ENCODE results near the gene CLPSL1. TPM values are rescaled to one million over a fixed set of nuclear protein-coding genes. Genes with fewer than 3 reads are reported as not detected.
A peak's percentile ranks its signal among the peaks of the same experiment; 100 is the strongest.
"Not testable (repeated sequence)": the region's sequence is repeated elsewhere in the genome, so short reads cannot be mapped to it uniquely, and the experiment has no call there.

Gene CLPSL1
- polyA plus RNA-seq (2012; ENCODE audit: insufficient read depth, insufficient read length) = not detected

GRCh38 chr6:35780719-35781118 is at the start of gene CLPSL1:
TSS of gene CLPSL1 (plus strand) at chr6:35781019. CDS start at chr6:35781111, 92 bp downstream.
- H3K4me3 ChIP-seq (ENCODE audit: low read length) = no peak within 1 kb of the TSS
- no peak for DNase-seq (ENCODE audit: low read depth, low spot score)

- peak overlapping the region; percentile 69 for H3K4me3 ChIP-seq (ENCODE audit: low read length)
- peak; percentile 90 for DNase-seq (ENCODE audit: low read depth, low spot score)
Measured at GRCh38 chr6:35731414-35731735, 49.4 kb upstream of the CLPSL1 start.

GRCh38 chr6:35731736-35732532 is 48.9 kb upstream of the CLPSL1 start:
- H3K4me3 ChIP-seq (ENCODE audit: low read length) = peak overlapping the region; percentile 69
- DNase-seq (ENCODE audit: low read depth, low spot score) = peak; percentile 89

- DNase-seq (ENCODE audit: low read depth, low spot score) = no peak
- H3K4me3 ChIP-seq (ENCODE audit: low read length) = no peak overlapping the region
Measured at GRCh38 chr6:35733633-35734032, 47.2 kb upstream of the CLPSL1 start.

- not testable (repeated sequence) for DNase-seq (ENCODE audit: low read depth, low spot score); H3K4me3 ChIP-seq (ENCODE audit: low read length)
Measured at GRCh38 chr6:35734319-35734718, 46.5 kb upstream of the CLPSL1 start.

GRCh38 chr6:35735452-35735851 is 45.4 kb upstream of the CLPSL1 start:
- DNase-seq (ENCODE audit: low read depth, low spot score) = no peak
- H3K4me3 ChIP-seq (ENCODE audit: low read length) = no peak overlapping the region

- peak; percentile 61 for DNase-seq (ENCODE audit: low read depth, low spot score)
Measured at GRCh38 chr6:35736253-35736894, 44.4 kb upstream of the CLPSL1 start.

GRCh38 chr6:35736982-35737412 is 43.8 kb upstream of the CLPSL1 start, which contains the start of gene ARMC12:
TSS of gene ARMC12 (plus strand) at chr6:35737032. CDS start at chr6:35737109, 77 bp downstream.
- no peak within 1 kb of the TSS for H3K4me3 ChIP-seq (ENCODE audit: low read length)
- no peak for DNase-seq (ENCODE audit: low read depth, low spot score)

More at GRCh38 chr6:35736253-35736894, 44.4 kb upstream of the CLPSL1 start:
- H3K4me3 ChIP-seq (ENCODE audit: low read length) = no peak overlapping the region

- DNase-seq (ENCODE audit: low read depth, low spot score) = peak; percentile 87
- no peak overlapping the region for H3K4me3 ChIP-seq (ENCODE audit: low read length)
Measured at GRCh38 chr6:35737413-35738211, 43.2 kb upstream of the CLPSL1 start.

GRCh38 chr6:35739645-35740524 is 40.9 kb upstream of the CLPSL1 start:
- no peak for DNase-seq (ENCODE audit: low read depth, low spot score)
- H3K4me3 ChIP-seq (ENCODE audit: low read length) = no peak overlapping the region

- H3K4me3 ChIP-seq (ENCODE audit: low read length) = no peak overlapping the region
- DNase-seq (ENCODE audit: low read depth, low spot score) = no peak
Measured at GRCh38 chr6:35742842-35743241, 38.0 kb upstream of the CLPSL1 start.

GRCh38 chr6:35745509-35745908 is 35.3 kb upstream of the CLPSL1 start:
- DNase-seq (ENCODE audit: low read depth, low spot score) = no peak
- no peak overlapping the region for H3K4me3 ChIP-seq (ENCODE audit: low read length)

- no peak for DNase-seq (ENCODE audit: low read depth, low spot score)
- no peak overlapping the region for H3K4me3 ChIP-seq (ENCODE audit: low read length)
Measured at GRCh38 chr6:35746516-35746915, 34.3 kb upstream of the CLPSL1 start.

GRCh38 chr6:35747877-35748276 is 32.9 kb upstream of the CLPSL1 start:
- DNase-seq (ENCODE audit: low read depth, low spot score) = no peak
- H3K4me3 ChIP-seq (ENCODE audit: low read length) = no peak overlapping the region

- DNase-seq (ENCODE audit: low read depth, low spot score) = no peak
- no peak overlapping the region for H3K4me3 ChIP-seq (ENCODE audit: low read length)
Measured at GRCh38 chr6:35750557-35750956, 30.3 kb upstream of the CLPSL1 start.

- DNase-seq (ENCODE audit: low read depth, low spot score) = no peak
- no peak overlapping the region for H3K4me3 ChIP-seq (ENCODE audit: low read length)
Measured at GRCh38 chr6:35751594-35751993, 29.2 kb upstream of the CLPSL1 start.

GRCh38 chr6:35752330-35752729 is 28.5 kb upstream of the CLPSL1 start:
- no peak overlapping the region for H3K4me3 ChIP-seq (ENCODE audit: low read length)
- no peak for DNase-seq (ENCODE audit: low read depth, low spot score)

GRCh38 chr6:35754452-35755277 is 26.2 kb upstream of the CLPSL1 start:
- no peak overlapping the region for H3K4me3 ChIP-seq (ENCODE audit: low read length)
- DNase-seq (ENCODE audit: low read depth, low spot score) = no peak

All from Jurkat, Clone E6-1 (cell line).